Prostate gland (tissue), 2 donors: ENCODE results near the gene WSB1. TPM values are rescaled to one million over a fixed set of nuclear protein-coding genes. Genes with fewer than 3 reads are reported as not detected.
A peak's percentile ranks its signal among the peaks of the same experiment; 100 is the strongest.

Source experiments
- DNase-seq: peaks from one replicate; pipeline ENCODE4 v3.0.0-alpha.2; 2019; ENCODE audit warnings: low spot score
- H3K27ac ChIP-seq, 2 donors: fragments of 200-600 bp; sonication (generic); 2 replicates each; pipeline ENCODE4 v1.5.1; 2017 to 2019
- H3K27me3 ChIP-seq: fragments of 200-600 bp; sonication (generic); replicated peaks from 2 replicates; pipeline ENCODE4 v1.5.1; 2019; ENCODE audit not compliant: insufficient read depth
- H3K36me3 ChIP-seq, 2 donors: fragments of 200-600 bp; sonication (generic); 1 replicate in 1 of 2; 2 replicates in 1 of 2; pipeline versions ENCODE4 v1.5.1 to v1.8.1; 2017 to 2019
- H3K4me1 ChIP-seq: fragments of 200-600 bp; sonication (generic); replicated peaks from 2 replicates; pipeline ENCODE4 v1.5.1; 2019
- H3K4me3 ChIP-seq, 2 donors: fragments of 200-600 bp; sonication (generic); 2 replicates each; pipeline ENCODE4 v1.5.1; 2017 to 2019
- H3K9me3 ChIP-seq: fragments of 200-600 bp; sonication (generic); 2 replicates; pipeline ENCODE4 v1.5.1; 2017
- CTCF ChIP-seq, 4 experiments: fragments of 200-600 bp in 2 of 4; fragments of 450-650 bp in 2 of 4; sonication (generic) in 2 of 4; IDR thresholded peaks; 1 replicate in 3 of 4; 2 replicates in 1 of 4; pipeline ENCODE4 v1.5.1; 2016 to 2019; ENCODE audit warnings: antibody characterized with exemption in 4 of 4, mild to moderate bottlenecking in 2 of 4, moderate library complexity in 2 of 4
- POLR2A ChIP-seq: fragments of 450-650 bp; IDR thresholded peaks from one replicate; pipeline ENCODE4 v1.6.1; 2016; ENCODE audit warnings: antibody characterized with exemption, mild to moderate bottlenecking
- POLR2AphosphoS5 ChIP-seq: sonication (generic); formaldehyde crosslinking; IDR thresholded peaks from one replicate; pipeline ENCODE4 v1.6.1; 2017; ENCODE audit warnings: antibody characterized with exemption
- WGBS: methylation state at CpG from one replicate; pipeline ENCODE4 v1.1.5; 2018; 5-methylcytosine and 5-hydroxymethylcytosine counted together
- intact Hi-C: fragments of 100-400 bp; cut with DNase I; formaldehyde crosslinking; loops from one replicate; pipeline ENCODE4 v1.14.2; 2022
- total RNA-seq, 2 donors: library from RNA; depleted of rRNA; stranded (reverse); fragments of >200 nt; gene quantifications; one replicate each; pipeline ENCODE4 v1.1.0, GENCODE V29; 2016

Gene WSB1
- total RNA-seq, 2 donors from 2014 or later = 45.7 to 116 TPM

- Histone ChIP-seq H3K4me3 (peak overlapping the region; percentile 82 to 96), H3K36me3 (no peaks in the 10 kb centered on the region), H3K27ac (peak overlapping the region; percentile 99 to 100), H3K27me3 (no peaks in the 10 kb centered on the region), H3K9me3 (no peaks in the 10 kb centered on the region), H3K4me1 (no peaks in the 10 kb centered on the region)
- no peak for DNase-seq
- WGBS = 87% methylated on average over 15 of the region's 15 CpGs
- intact Hi-C loops = loop anchor here (5.0 kb wide), 1 partner anchor 46 kb away; no protein-coding TSS in a partner anchor
- TF ChIP-seq POLR2AphosphoS5 = no peak
- no peak for TF ChIP-seq POLR2A
- no peak for TF ChIP-seq CTCF (IDR thresholded peaks at IDR 0.05)
Observed at GRCh38 chr17:27293359-27293897, 486 bp upstream of the WSB1 start.

- WGBS = under 1% methylated on average over 21 of the region's 21 CpGs
- Histone ChIP-seq H3K9me3 (no peaks in the 10 kb centered on the region), H3K4me3 (peak overlapping the region; percentile 82 to 96), H3K36me3 (no peaks in the 10 kb centered on the region), H3K27ac (peak overlapping the region; percentile 99 to 100), H3K4me1 (no peaks in the 10 kb centered on the region), H3K27me3 (no peaks in the 10 kb centered on the region)
- peak; percentile 90 for TF ChIP-seq POLR2AphosphoS5
- TF ChIP-seq POLR2A = peak; percentile 76
- TF ChIP-seq CTCF (IDR thresholded peaks at IDR 0.05) = no peak
- intact Hi-C loops = loop anchor here (1.0 to 5.0 kb wide), 2 partner anchors 38 to 48 kb away; no protein-coding TSS in a partner anchor
- DNase-seq = peak; percentile 79
Observed at GRCh38 chr17:27294689-27295630, 1.0 kb downstream of the WSB1 start.

DNA sequence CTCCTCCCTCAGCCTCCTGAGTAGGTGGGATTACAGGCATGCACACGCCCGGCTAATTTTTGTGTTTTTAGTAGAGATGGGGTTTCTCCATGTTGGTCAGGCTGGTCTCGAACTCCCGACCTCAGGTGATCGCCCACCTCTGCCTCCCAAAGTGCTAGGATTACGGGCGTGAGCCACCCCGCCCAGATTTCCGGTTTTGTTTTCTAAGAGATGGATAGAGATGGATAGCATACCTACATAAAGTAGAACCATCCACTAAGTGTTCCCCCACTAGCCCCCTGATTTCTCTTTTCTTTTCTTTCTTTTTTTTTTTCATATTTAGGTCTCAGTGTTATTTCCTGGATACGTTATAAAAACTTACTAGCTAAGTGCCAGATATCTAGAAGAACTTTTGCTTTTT is 2.0 kb downstream of the WSB1 start:
- peak overlapping the region; percentile 99 to 100 for H3K27ac ChIP-seq
- H3K27me3 ChIP-seq = no peaks in the 10 kb centered on the region
- no peaks in the 10 kb centered on the region for H3K9me3 ChIP-seq
- intact Hi-C loops = no loop called here
- no peak for TF ChIP-seq CTCF (IDR thresholded peaks at IDR 0.05)
- no peak for TF ChIP-seq POLR2AphosphoS5
- TF ChIP-seq POLR2A = no peak
- WGBS = 18% methylated on average over 10 of the region's 10 CpGs
- H3K4me3 ChIP-seq = peak overlapping the region; percentile 82 to 96
- DNase-seq = no peak
- H3K36me3 ChIP-seq = no peaks in the 10 kb centered on the region
- H3K4me1 ChIP-seq = no peaks in the 10 kb centered on the region

GRCh38 chr17:27296428-27296979 is 2.6 kb downstream of the WSB1 start:
- no peak for TF ChIP-seq CTCF (IDR thresholded peaks at IDR 0.05)
- no peak for TF ChIP-seq POLR2A
- no peak for TF ChIP-seq POLR2AphosphoS5
- Histone ChIP-seq H3K9me3 (no peaks in the 10 kb centered on the region), H3K4me3 (peak overlapping the region in 1 of 2 donors; percentile 82), H3K36me3 (no peaks in the 10 kb centered on the region), H3K27me3 (no peaks in the 10 kb centered on the region), H3K27ac (peak overlapping the region; percentile 4 to 100), H3K4me1 (no peaks in the 10 kb centered on the region)
- WGBS = 15% methylated on average over 2 of the region's 2 CpGs
- DNase-seq = no peak
- intact Hi-C loops = no loop called here
